Measurements from ENCODE around the gene CMKLR1.

CMKLR1 gene

GRCh38 chr12:108315486-108316105 is 23.5 kb downstream of the CMKLR1 start:
- no peak for DNase-seq

GRCh38 chr12:108313606-108314351 is 25.3 kb downstream of the CMKLR1 start:
- DNase-seq: no peak

GRCh38 chr12:108313241-108313605 is 25.9 kb downstream of the CMKLR1 start:
- DNase-seq: no peak

GRCh38 chr12:108312693-108313189 is 26.4 kb downstream of the CMKLR1 start:
- DNase-seq: no peak

- DNase-seq: no peak
Measured at GRCh38 chr12:108312073-108312659, 26.9 kb downstream of the CMKLR1 start.

GRCh38 chr12:108311605-108312004 is 27.5 kb downstream of the CMKLR1 start:
- no peak for DNase-seq

GRCh38 chr12:108310489-108310888 is 28.6 kb downstream of the CMKLR1 start:
- no peak for DNase-seq

GRCh38 chr12:108309674-108310312 is 29.3 kb downstream of the CMKLR1 start:
- no peak for DNase-seq

GRCh38 chr12:108308395-108309085 is 30.6 kb downstream of the CMKLR1 start:
- DNase-seq: no peak

- no peak for DNase-seq
Measured at GRCh38 chr12:108307006-108307405, 32.1 kb downstream of the CMKLR1 start.

GRCh38 chr12:108306506-108306905 is 32.6 kb downstream of the CMKLR1 start:
- no peak for DNase-seq

GRCh38 chr12:108305991-108306501 is 33.1 kb downstream of the CMKLR1 start:
- DNase-seq: no peak

- no peak for DNase-seq
Measured at GRCh38 chr12:108305520-108305919, 33.6 kb downstream of the CMKLR1 start.

GRCh38 chr12:108304633-108305032 is 34.5 kb downstream of the CMKLR1 start:
- no peak for DNase-seq

GRCh38 chr12:108303703-108304102 is 35.4 kb downstream of the CMKLR1 start:
- DNase-seq: no peak

GRCh38 chr12:108302403-108303311 is 36.5 kb downstream of the CMKLR1 start:
- no peak for DNase-seq

- DNase-seq: no peak
Measured at GRCh38 chr12:108302016-108302402, 37.1 kb downstream of the CMKLR1 start.

- no peak for DNase-seq
Measured at GRCh38 chr12:108301346-108301745, 37.8 kb downstream of the CMKLR1 start.

GRCh38 chr12:108299980-108300696 is 39.0 kb downstream of the CMKLR1 start:
- no peak for DNase-seq

- no peak for DNase-seq
Measured at GRCh38 chr12:108299516-108299915, 39.6 kb downstream of the CMKLR1 start.

GRCh38 chr12:108298761-108299275 is 40.3 kb downstream of the CMKLR1 start:
- no peak for DNase-seq
